Measurements from ENCODE around the gene FEM1C.

Gene FEM1C

DNA sequence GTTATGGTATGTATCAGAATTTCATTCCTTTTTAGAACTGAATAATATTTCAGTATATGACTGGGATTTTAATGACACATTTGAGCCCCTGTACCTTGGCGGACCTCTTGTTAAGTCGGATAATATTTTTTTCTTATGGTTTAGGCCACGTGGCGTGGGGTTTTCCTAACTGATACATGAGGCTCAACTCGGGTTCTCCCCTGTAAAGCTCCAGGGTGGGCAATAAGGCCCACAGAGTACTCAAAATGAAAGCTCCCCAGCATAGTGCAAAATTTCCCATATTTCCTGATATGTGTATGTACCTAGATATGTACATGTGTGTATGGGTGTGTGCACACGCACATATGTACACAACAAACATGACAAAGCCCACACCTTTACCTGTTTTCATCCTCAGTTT is 33.2 kb upstream of the FEM1C start:
- Histone ChIP-seq H3K4me3 (ENCODE audit: low read length) (no peak overlapping the region), H3K27me3 (ENCODE audit: insufficient read depth, low read length) (no peaks in the 10 kb centered on the region), H3K9me3 (ENCODE audit: insufficient read depth, low read depth, low read length) (no peaks in the 10 kb centered on the region), H3K27ac (ENCODE audit: low read length) (no peak overlapping the region), H3K36me3 (ENCODE audit: insufficient read depth, low read depth, low read length) (no peaks in the 10 kb centered on the region), H3K4me1 (ENCODE audit: insufficient read depth, low read length) (peaks cover 2% of the 10 kb centered on the region; the same call in 1 of the 2 replicates), H3K9ac (ENCODE audit: low read depth, low read length) (no peak overlapping the region)

DNA sequence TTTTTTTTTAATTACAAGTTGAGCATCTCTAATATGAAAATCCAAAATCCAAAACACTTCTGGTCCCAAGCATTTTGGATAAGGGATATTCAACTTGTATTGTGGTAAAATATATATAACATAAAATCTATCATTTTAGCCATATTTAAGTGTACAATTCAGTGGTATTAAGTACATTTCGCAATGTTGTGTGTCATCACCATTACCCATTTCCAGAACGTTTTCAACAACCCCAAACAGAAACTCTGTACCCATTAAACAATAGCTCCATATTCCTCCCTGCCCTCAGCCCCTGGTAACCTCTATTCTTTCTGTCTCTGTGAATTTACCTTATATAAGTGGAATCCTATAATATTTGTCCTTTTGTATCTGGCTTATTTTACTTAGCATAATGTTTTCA is 32.8 kb upstream of the FEM1C start:
- Histone ChIP-seq H3K9ac (ENCODE audit: low read depth, low read length) (no peak overlapping the region), H3K36me3 (ENCODE audit: insufficient read depth, low read depth, low read length) (no peaks in the 10 kb centered on the region), H3K27ac (ENCODE audit: low read length) (no peak overlapping the region), H3K4me3 (ENCODE audit: low read length) (no peak overlapping the region), H3K4me1 (ENCODE audit: insufficient read depth, low read length) (peaks cover 5% of the 10 kb centered on the region; the same call in 1 of the 2 replicates), H3K9me3 (ENCODE audit: insufficient read depth, low read depth, low read length) (no peaks in the 10 kb centered on the region), H3K27me3 (ENCODE audit: insufficient read depth, low read length) (no peaks in the 10 kb centered on the region)

DNA sequence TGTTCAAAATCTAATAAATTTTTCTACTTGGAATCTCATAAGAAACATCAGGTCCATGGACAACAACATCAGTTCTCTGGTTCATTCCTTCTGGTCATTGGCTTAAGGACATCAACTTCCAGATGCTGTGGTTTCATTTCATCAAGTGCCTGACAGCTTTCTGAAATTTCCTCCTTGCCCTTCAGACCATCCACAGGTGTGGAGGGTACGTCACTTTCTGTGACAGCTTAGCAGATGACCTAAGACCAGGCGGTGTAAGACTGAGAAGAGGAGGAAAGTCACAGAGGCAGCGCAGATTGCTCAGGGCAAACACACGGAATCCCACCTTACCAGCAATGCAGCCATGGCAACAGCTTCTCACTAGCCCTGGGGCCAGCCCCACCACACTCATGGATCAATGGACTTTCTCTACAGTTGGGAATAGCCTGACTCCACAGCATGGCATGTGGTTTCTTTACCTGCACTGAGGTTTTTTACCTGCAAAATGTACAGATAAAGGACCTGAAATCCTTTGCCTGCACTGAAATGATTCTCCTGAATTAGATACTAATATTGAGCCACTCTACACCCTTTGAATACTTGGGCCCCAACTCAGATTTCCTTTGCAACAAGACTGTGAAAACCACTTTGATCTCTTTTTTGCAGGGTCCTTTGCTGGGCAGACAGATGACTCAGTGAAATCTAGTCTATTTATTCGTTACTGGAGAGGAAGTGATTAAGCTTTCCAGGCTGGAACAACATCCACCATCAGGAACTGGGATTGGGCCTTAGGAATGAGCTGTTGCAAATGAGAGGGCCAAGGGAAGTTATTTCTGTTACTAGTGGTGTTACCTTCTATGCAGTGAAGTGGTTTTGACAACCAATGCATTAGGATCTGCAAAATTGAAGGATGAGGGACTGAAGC is 30.8 kb upstream of the FEM1C start:
- peaks cover 5% of the 10 kb centered on the region; the same call in 1 of the 2 replicates for H3K4me1 ChIP-seq (ENCODE audit: insufficient read depth, low read length)
- no peak overlapping the region for H3K9ac ChIP-seq (ENCODE audit: low read depth, low read length)
- H3K4me3 ChIP-seq (ENCODE audit: low read length) = no peak overlapping the region
- no peak overlapping the region for H3K27ac ChIP-seq (ENCODE audit: low read length)
- H3K9me3 ChIP-seq (ENCODE audit: insufficient read depth, low read depth, low read length) = no peaks in the 10 kb centered on the region
- H3K27me3 ChIP-seq (ENCODE audit: insufficient read depth, low read length) = no peaks in the 10 kb centered on the region
- no peaks in the 10 kb centered on the region for H3K36me3 ChIP-seq (ENCODE audit: insufficient read depth, low read depth, low read length)

DNA sequence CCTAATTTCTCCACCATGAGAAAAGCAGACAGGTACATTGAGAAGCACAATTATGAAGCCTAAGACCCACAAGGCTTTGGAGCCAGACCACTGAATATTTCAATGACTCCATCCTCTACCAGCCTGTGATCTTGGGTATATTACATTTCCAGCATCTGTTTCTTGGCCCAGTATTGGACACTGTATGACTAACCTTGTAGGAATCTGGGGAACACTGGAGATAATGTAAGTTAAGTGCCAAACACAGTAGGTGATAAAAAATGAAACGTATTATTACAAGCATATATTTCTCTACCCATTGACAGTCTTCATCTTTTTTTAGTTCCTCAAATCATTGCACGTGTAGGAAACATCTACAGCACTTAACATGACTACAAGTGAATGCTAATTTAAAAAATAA is 28.6 kb upstream of the FEM1C start:
- no peaks in the 10 kb centered on the region for H3K27me3 ChIP-seq (ENCODE audit: insufficient read depth, low read length)
- no peaks in the 10 kb centered on the region for H3K36me3 ChIP-seq (ENCODE audit: insufficient read depth, low read depth, low read length)
- peaks cover 5% of the 10 kb centered on the region; the same call in 1 of the 2 replicates for H3K4me1 ChIP-seq (ENCODE audit: insufficient read depth, low read length)
- H3K4me3 ChIP-seq (ENCODE audit: low read length) = no peak overlapping the region
- no peak overlapping the region for H3K27ac ChIP-seq (ENCODE audit: low read length)
- no peak overlapping the region for H3K9ac ChIP-seq (ENCODE audit: low read depth, low read length)
- H3K9me3 ChIP-seq (ENCODE audit: insufficient read depth, low read depth, low read length) = no peaks in the 10 kb centered on the region

DNA sequence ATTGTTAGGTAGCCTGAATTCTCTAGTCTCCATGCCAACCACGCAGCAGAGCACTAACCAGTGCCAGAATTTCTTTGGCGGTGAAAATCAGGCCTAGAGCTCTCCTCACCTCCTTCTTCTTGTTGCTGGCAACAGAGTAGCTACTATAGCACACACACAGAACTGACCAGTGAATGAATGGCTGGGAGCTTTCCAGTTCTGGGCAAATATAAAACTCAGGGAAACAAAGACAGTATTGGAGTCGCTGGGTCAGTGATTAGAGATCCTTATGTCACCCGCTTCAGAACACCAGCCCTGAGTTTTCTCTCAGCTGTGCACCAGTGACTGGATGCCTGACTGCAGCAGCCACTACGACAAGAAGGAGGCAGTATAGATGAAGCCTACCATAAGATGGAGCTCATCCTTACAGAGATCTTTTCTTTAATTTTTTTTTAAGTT is 26.9 kb upstream of the FEM1C start:
- Histone ChIP-seq H3K27me3 (ENCODE audit: insufficient read depth, low read length) (no peaks in the 10 kb centered on the region), H3K4me1 (ENCODE audit: insufficient read depth, low read length) (peaks cover 5% of the 10 kb centered on the region; the same call in 1 of the 2 replicates), H3K4me3 (ENCODE audit: low read length) (no peak overlapping the region), H3K9me3 (ENCODE audit: insufficient read depth, low read depth, low read length) (no peaks in the 10 kb centered on the region), H3K9ac (ENCODE audit: low read depth, low read length) (no peak overlapping the region), H3K36me3 (ENCODE audit: insufficient read depth, low read depth, low read length) (no peaks in the 10 kb centered on the region), H3K27ac (ENCODE audit: low read length) (no peak overlapping the region)

- no peaks in the 10 kb centered on the region for H3K9me3 ChIP-seq (ENCODE audit: insufficient read depth, low read depth, low read length)
- 0 out of 2 replicates have a peak, but pooled peaks cover 3% of the 10 kb centered on the region for H3K4me1 ChIP-seq (ENCODE audit: insufficient read depth, low read length)
- no peak overlapping the region for H3K4me3 ChIP-seq (ENCODE audit: low read length)
- no peaks in the 10 kb centered on the region for H3K36me3 ChIP-seq (ENCODE audit: insufficient read depth, low read depth, low read length)
- no peak overlapping the region for H3K9ac ChIP-seq (ENCODE audit: low read depth, low read length)
- H3K27me3 ChIP-seq (ENCODE audit: insufficient read depth, low read length) = no peaks in the 10 kb centered on the region
- H3K27ac ChIP-seq (ENCODE audit: low read length) = no peak overlapping the region
These were observed 24.1 kb upstream of the FEM1C start for GRCh38 chr5:115568668-115569067.

GRCh38 chr5:115565233-115565632 is 20.7 kb upstream of the FEM1C start:
- Histone ChIP-seq H3K4me1 (ENCODE audit: insufficient read depth, low read length) (no peaks in the 10 kb centered on the region), H3K4me3 (ENCODE audit: low read length) (no peak overlapping the region), H3K9ac (ENCODE audit: low read depth, low read length) (no peak overlapping the region), H3K36me3 (ENCODE audit: insufficient read depth, low read depth, low read length) (no peaks in the 10 kb centered on the region), H3K9me3 (ENCODE audit: insufficient read depth, low read depth, low read length) (no peaks in the 10 kb centered on the region), H3K27me3 (ENCODE audit: insufficient read depth, low read length) (no peaks in the 10 kb centered on the region), H3K27ac (ENCODE audit: low read length) (no peak overlapping the region)

- H3K9me3 ChIP-seq (ENCODE audit: insufficient read depth, low read depth, low read length) = no peaks in the 10 kb centered on the region
- no peaks in the 10 kb centered on the region for H3K36me3 ChIP-seq (ENCODE audit: insufficient read depth, low read depth, low read length)
- H3K4me1 ChIP-seq (ENCODE audit: insufficient read depth, low read length) = peaks cover 9% of the 10 kb centered on the region; the same call in 1 of the 2 replicates
- H3K27me3 ChIP-seq (ENCODE audit: insufficient read depth, low read length) = no peaks in the 10 kb centered on the region
- H3K9ac ChIP-seq (ENCODE audit: low read depth, low read length) = no peak overlapping the region
- H3K4me3 ChIP-seq (ENCODE audit: low read length) = no peak overlapping the region
- no peak overlapping the region for H3K27ac ChIP-seq (ENCODE audit: low read length)
These were observed 16.6 kb upstream of the FEM1C start for GRCh38 chr5:115561176-115561575.

- no peak overlapping the region for H3K4me3 ChIP-seq (ENCODE audit: low read length)
- peaks cover 9% of the 10 kb centered on the region; the same call in 1 of the 2 replicates for H3K4me1 ChIP-seq (ENCODE audit: insufficient read depth, low read length)
- no peaks in the 10 kb centered on the region for H3K27me3 ChIP-seq (ENCODE audit: insufficient read depth, low read length)
- no peak overlapping the region for H3K27ac ChIP-seq (ENCODE audit: low read length)
- H3K9ac ChIP-seq (ENCODE audit: low read depth, low read length) = no peak overlapping the region
- no peaks in the 10 kb centered on the region for H3K36me3 ChIP-seq (ENCODE audit: insufficient read depth, low read depth, low read length)
- no peaks in the 10 kb centered on the region for H3K9me3 ChIP-seq (ENCODE audit: insufficient read depth, low read depth, low read length)
These were observed 14.9 kb upstream of the FEM1C start for GRCh38 chr5:115559524-115559923.

DNA sequence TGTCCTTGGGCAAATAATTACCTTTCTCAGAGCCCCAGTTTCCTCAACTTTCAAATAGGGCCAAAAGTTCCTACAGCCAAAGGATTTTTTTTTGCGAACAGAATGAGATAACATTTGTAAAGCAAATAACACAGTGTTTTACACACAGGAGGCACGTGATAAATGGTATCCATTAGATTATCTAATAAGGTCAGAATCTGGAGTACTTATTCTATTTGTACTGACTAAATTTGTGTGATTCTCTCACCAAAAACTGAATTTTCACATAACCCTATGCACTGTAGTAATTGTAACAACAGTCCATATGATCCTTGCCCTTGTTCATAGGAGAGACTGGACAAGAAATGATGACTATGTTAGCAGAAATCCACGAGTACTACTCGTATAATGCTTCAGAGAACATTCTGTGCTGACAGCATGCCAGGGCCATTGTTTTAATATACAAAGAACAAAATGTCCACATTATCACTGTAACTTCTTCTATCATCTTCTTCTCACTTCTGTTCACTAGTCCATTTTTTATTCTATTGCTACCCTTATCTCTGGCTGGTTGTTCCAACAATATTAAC is 13.9 kb upstream of the FEM1C start:
- H3K36me3 ChIP-seq (ENCODE audit: insufficient read depth, low read depth, low read length) = no peaks in the 10 kb centered on the region
- no peak overlapping the region for H3K4me3 ChIP-seq (ENCODE audit: low read length)
- no peaks in the 10 kb centered on the region for H3K27me3 ChIP-seq (ENCODE audit: insufficient read depth, low read length)
- H3K27ac ChIP-seq (ENCODE audit: low read length) = no peak overlapping the region
- no peaks in the 10 kb centered on the region for H3K9me3 ChIP-seq (ENCODE audit: insufficient read depth, low read depth, low read length)
- H3K9ac ChIP-seq (ENCODE audit: low read depth, low read length) = no peak overlapping the region
- peaks cover 9% of the 10 kb centered on the region; the same call in 1 of the 2 replicates for H3K4me1 ChIP-seq (ENCODE audit: insufficient read depth, low read length)

DNA sequence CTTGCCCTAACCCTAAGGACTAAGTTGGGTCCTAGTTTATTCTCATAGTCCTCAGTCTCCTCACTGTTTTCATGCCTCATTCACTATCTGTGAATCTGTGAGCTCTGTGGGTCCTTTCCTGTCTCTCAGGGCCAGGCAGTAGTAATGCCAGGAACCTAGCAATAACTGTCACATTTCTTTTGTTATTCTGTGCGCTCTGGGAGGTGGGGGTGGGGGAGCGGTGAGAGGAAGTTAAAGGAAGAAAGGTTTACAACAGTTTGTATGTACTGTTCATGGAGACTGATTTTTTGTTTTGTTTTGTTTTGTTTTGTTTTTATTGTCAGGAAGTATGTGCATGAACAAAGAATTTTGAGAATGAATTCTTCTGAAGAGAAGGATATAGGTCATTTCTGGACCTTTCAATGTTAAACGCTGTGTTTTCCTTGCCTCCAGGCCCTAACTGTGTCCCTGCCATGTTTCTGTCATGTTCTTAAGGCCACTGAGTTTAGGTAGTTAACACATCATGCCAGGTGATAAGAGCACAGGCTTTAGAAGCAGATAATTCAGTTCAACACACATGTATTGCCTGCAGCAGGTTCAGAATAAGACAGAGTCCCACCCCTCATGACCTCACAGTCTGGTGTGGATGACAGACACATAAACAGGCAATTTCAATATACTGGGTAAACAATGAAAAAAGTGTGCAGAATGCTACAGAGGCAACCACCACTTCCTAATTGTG is 13.3 kb upstream of the FEM1C start:
- H3K9me3 ChIP-seq (ENCODE audit: insufficient read depth, low read depth, low read length) = no peaks in the 10 kb centered on the region
- no peak overlapping the region for H3K27ac ChIP-seq (ENCODE audit: low read length)
- H3K36me3 ChIP-seq (ENCODE audit: insufficient read depth, low read depth, low read length) = no peaks in the 10 kb centered on the region
- peaks cover 9% of the 10 kb centered on the region; the same call in 1 of the 2 replicates for H3K4me1 ChIP-seq (ENCODE audit: insufficient read depth, low read length)
- no peak overlapping the region for H3K9ac ChIP-seq (ENCODE audit: low read depth, low read length)
- no peak overlapping the region for H3K4me3 ChIP-seq (ENCODE audit: low read length)
- H3K27me3 ChIP-seq (ENCODE audit: insufficient read depth, low read length) = no peaks in the 10 kb centered on the region

Measured in iPS-20b (cell line).